Stimulated activated naive CD8-positive, alpha-beta T cell treated with anti-CD3 and anti-CD28 coated beads, Interleukin-15, Interleukin-2, amounts not matched to agents 100 U/mL and 50 U/mL, for 24 hours (primary cell): Measurements from ENCODE around the gene DDOST.

ENCODE experiments used
- ATAC-seq: fragments of 150-1000 bp; cut with Tn5 transposase; one replicate; pipeline ENCODE4 v1.10.0; 2021
- DNase-seq: peaks from one replicate; pipeline ENCODE4 v3.0.0; 2021

DDOST gene

GRCh38 chr1:20661207-20662109 lies at the start of gene DDOST:
DDOST (minus strand) TSS chr1:20661369; CDS start chr1:20661350, 19 bp downstream.
- ATAC-seq = peak; percentile 99
- peak; percentile 94 for DNase-seq

GRCh38 chr1:20710469-20711284 lies 49.5 kb upstream of the DDOST start:
- ATAC-seq = no peak
- no peak for DNase-seq

- DNase-seq = no peak
- no peak for ATAC-seq
Measured at GRCh38 chr1:20709868-20710267, 48.7 kb upstream of the DDOST start.

- no peak for ATAC-seq
Measured at GRCh38 chr1:20708891-20709290, 47.7 kb upstream of the DDOST start.

GRCh38 chr1:20708057-20708456 lies 46.9 kb upstream of the DDOST start:
- DNase-seq (no peak), ATAC-seq (no peak)

More at GRCh38 chr1:20708891-20709290, 47.7 kb upstream of the DDOST start:
- no peak for DNase-seq

GRCh38 chr1:20706841-20707240 lies 45.7 kb upstream of the DDOST start:
- DNase-seq (no peak), ATAC-seq (no peak)

GRCh38 chr1:20705203-20705755 lies 44.1 kb upstream of the DDOST start:
- DNase-seq = no peak
- no peak for ATAC-seq

- ATAC-seq (no peak), DNase-seq (no peak)
Measured at GRCh38 chr1:20704390-20705202, 43.4 kb upstream of the DDOST start.

GRCh38 chr1:20703124-20703756 lies 42.1 kb upstream of the DDOST start:
- ATAC-seq (no peak), DNase-seq (no peak)

- DNase-seq = no peak
- ATAC-seq = no peak
Measured at GRCh38 chr1:20702416-20702815, 41.2 kb upstream of the DDOST start.

GRCh38 chr1:20701847-20702246 lies 40.7 kb upstream of the DDOST start:
- DNase-seq (no peak), ATAC-seq (no peak)

GRCh38 chr1:20701446-20701845 lies 40.3 kb upstream of the DDOST start:
- ATAC-seq = no peak
- no peak for DNase-seq

- ATAC-seq = no peak
Measured at GRCh38 chr1:20700636-20701215, 39.6 kb upstream of the DDOST start.

GRCh38 chr1:20699558-20699957 lies 38.4 kb upstream of the DDOST start:
- no peak for DNase-seq
- no peak for ATAC-seq

More at GRCh38 chr1:20700636-20701215, 39.6 kb upstream of the DDOST start:
- DNase-seq = no peak

GRCh38 chr1:20698195-20698910 lies 37.2 kb upstream of the DDOST start:
- DNase-seq (no peak), ATAC-seq (no peak)

GRCh38 chr1:20697563-20697962 lies 36.4 kb upstream of the DDOST start:
- ATAC-seq (no peak), DNase-seq (no peak)

GRCh38 chr1:20696397-20697333 lies 35.5 kb upstream of the DDOST start:
- peak; percentile 87 for ATAC-seq
- peak; percentile 80 for DNase-seq

- DNase-seq (no peak), ATAC-seq (no peak)
Measured at GRCh38 chr1:20695515-20695914, 34.3 kb upstream of the DDOST start.

- ATAC-seq (no peak), DNase-seq (no peak)
Measured at GRCh38 chr1:20693623-20694022, 32.5 kb upstream of the DDOST start.
